Spleen (tissue), 7 donors: ENCODE data around the gene RPL7A.
"Not testable (repeated sequence)": the region's sequence is repeated elsewhere in the genome, so short reads cannot be mapped to it uniquely, and the experiment has no call there.

ENCODE experiments used
- CTCF ChIP-seq, 11 experiments: fragments of 200-600 bp in 7 of 11; fragments of 450-650 bp in 4 of 11; sonication (generic) in 4 of 11; IDR thresholded peaks in 8 of 11; conservative IDR thresholded peaks in 3 of 11; 1 replicate in 7 of 11; 2 replicates in 4 of 11; pipeline versions ENCODE4 v1.4.0 to v1.8.0; 2016 to 2021; ENCODE audit warnings: antibody characterized with exemption in 11 of 11, inconsistent platforms in 4 of 11, mild to moderate bottlenecking in 1 of 11
- POLR2A ChIP-seq, 3 donors: fragments of 450-650 bp; IDR thresholded peaks; one replicate each; pipeline ENCODE4 v1.5.1; 2017; ENCODE audit warnings: antibody characterized with exemption in 3 of 3, mild to moderate bottlenecking in 1 of 3
- donor health status: DM: no; HTN: no; CAD: no; lungs with moderate emphysema.
- donor health status: DM: no; HTN: no; CAD: no.
- donor health status: DM: no; HTN: no; CAD: no.

- TF ChIP-seq CTCF (IDR thresholded peaks at IDR 0.05 in 8 of 11, conservative IDR thresholded peaks at IDR 0.05 in 3 of 11); POLR2A (IDR thresholded peaks at IDR 0.05): not testable (repeated sequence)
Observed at GRCh38 chr9:133299996-133300395, 48.0 kb upstream of the RPL7A start.
